Measurements from ENCODE around the gene PRKAG2. TPM values are rescaled to one million over a fixed set of nuclear protein-coding genes. Genes with fewer than 3 reads are reported as not detected.
A peak's percentile ranks its signal among the peaks of the same experiment; 100 is the strongest.

PRKAG2 gene
- total and polyA plus RNA-seq, 12 donors: 3.8 to 17.3 (median 10.9) TPM

DNA sequence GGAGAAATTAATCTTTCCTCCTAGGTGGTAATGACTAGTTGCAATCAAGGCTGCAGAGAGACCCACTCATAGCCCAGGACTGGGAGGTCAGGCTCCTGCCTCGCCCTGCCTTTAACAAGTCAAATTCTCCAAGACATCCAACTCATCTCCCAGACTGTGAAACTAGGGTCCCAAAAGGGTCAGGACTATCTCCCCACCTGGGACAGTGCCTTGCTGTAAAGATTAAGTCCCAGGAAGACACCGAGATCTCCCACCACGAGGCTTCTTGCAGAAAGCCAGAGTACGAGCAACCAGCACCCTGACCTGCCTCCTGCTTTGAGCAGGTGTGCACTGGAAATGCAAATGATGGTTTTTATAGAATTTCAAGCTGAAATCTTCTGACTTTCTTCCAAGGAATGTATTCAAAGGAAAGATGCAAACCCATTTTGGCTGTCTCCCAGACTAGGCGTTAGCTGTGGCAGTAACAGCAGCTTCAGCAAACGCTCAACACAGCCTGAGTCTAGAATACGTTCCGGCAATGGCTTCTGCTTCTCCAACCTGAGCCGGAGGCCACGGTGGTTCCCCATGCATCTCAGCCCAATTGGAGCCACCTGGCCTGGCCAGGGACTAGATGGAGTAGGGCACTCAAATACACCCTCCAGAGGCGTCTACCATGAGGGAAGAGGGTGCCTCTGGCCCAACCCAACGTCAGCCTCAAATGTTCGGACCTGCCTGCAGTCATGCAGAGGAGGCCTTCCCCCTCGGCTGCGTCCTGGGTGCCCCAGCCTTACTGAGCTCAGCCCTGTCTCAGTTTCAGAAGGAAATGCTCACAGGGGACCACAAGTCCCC, 170.4 kb downstream of the PRKAG2 start:
- TF ChIP-seq CTCF (IDR thresholded peaks at IDR 0.05) (no peak), POLR2A (IDR thresholded peaks at IDR 0.05) (no peak)
- Histone ChIP-seq H3K27me3 (no peaks in the 10 kb centered on the region), H3K4me3 (no peak overlapping the region), H3K27ac (peak overlapping the region in 1 of 5 donors; percentile 27), H3K9me3 (replicated peaks in 1 of 3) (no peaks in the 10 kb centered on the region), H3K4me1 (replicated peaks in 1 of 2) (peaks cover 11 to 15% of the 10 kb centered on the region in 2 donors), H3K36me3 (replicated peaks in 1 of 2) (no peaks in the 10 kb centered on the region)
- no peak for DNase-seq
- intact Hi-C loops (cut with DNase I): no loop called here
- WGBS, 4 donors: 86 to 92% (median 90%) methylated on average over 11 to 15 of the region's 15 CpGs

GRCh38 chr7:151705636-151706276, 171.2 kb downstream of the PRKAG2 start:
- peaks cover 11 to 15% of the 10 kb centered on the region in 2 donors for H3K4me1 ChIP-seq (replicated peaks in 1 of 2)
- no peak for TF ChIP-seq POLR2A (IDR thresholded peaks at IDR 0.05)
- TF ChIP-seq CTCF (IDR thresholded peaks at IDR 0.05): peak in 5 of 6 experiments; percentile 22 to 53 (median 38)
- H3K4me3 ChIP-seq: no peak overlapping the region
- no peaks in the 10 kb centered on the region for H3K27me3 ChIP-seq
- no peaks in the 10 kb centered on the region for H3K36me3 ChIP-seq (replicated peaks in 1 of 2)
- intact Hi-C loops (cut with DNase I): no loop called here
- peak overlapping the region in 1 of 5 donors; percentile 27 for H3K27ac ChIP-seq
- H3K9me3 ChIP-seq (replicated peaks in 1 of 3): no peaks in the 10 kb centered on the region
- DNase-seq: peak; percentile 52 to 86 (median 81)
- WGBS, 4 donors: 23 to 33% (median 26%) methylated on average over 7 of the region's 7 CpGs

DNA sequence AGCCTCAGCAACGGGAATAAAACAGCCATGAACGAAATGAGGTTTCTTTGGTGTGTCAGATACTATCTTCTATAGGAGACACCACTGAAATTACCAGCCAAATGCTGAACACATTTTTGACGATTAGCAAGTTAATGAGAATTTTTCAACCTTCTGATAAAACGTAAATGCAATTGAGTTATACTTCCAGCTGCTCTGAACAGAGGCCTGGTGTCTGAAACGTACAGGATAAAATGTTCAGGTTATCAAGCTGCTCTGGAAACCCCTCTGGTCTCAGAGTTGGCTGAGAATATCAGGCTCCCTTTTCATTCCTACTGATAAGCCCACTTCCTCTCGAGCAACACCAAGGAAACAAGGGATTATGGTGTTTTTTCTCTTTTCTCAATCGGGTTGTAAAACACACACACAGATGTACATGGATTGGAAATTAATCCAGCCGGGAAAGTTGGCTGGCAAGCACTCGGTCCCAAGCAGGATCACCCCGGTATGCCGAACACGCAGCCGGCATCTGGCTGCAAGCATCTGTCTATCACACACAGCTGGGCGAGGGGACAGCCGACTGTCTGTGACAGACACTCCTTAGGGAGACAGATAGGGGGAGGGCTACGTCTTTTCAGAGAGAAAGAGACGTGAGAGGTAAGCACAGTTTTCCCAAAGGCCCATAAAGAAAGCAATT, 171.8 kb downstream of the PRKAG2 start:
- 71 to 85% (median 74%) methylated on average over 17 of the region's 17 CpGs for WGBS, 4 donors
- DNase-seq: no peak
- Histone ChIP-seq H3K9me3 (replicated peaks in 1 of 3) (no peaks in the 10 kb centered on the region), H3K4me1 (replicated peaks in 1 of 2) (peaks cover 11 to 15% of the 10 kb centered on the region in 2 donors), H3K36me3 (replicated peaks in 1 of 2) (no peaks in the 10 kb centered on the region), H3K27ac (peak overlapping the region in 1 of 5 donors; percentile 27), H3K27me3 (no peaks in the 10 kb centered on the region), H3K4me3 (no peak overlapping the region)
- intact Hi-C loops (cut with DNase I): no loop called here
- TF ChIP-seq POLR2A (IDR thresholded peaks at IDR 0.05) (no peak), CTCF (IDR thresholded peaks at IDR 0.05) (no peak)
